Activated CD4-positive, alpha-beta T cell treated with anti-CD3 and anti-CD28 coated beads, Interleukin-2, amount 50 U/mL, for 1 hour (primary cell): Measurements from ENCODE around the gene CKAP2L.

Experiments
- DNase-seq: peaks from one replicate; pipeline ENCODE4 v3.0.0-alpha.2; 2020

Gene CKAP2L

DNA sequence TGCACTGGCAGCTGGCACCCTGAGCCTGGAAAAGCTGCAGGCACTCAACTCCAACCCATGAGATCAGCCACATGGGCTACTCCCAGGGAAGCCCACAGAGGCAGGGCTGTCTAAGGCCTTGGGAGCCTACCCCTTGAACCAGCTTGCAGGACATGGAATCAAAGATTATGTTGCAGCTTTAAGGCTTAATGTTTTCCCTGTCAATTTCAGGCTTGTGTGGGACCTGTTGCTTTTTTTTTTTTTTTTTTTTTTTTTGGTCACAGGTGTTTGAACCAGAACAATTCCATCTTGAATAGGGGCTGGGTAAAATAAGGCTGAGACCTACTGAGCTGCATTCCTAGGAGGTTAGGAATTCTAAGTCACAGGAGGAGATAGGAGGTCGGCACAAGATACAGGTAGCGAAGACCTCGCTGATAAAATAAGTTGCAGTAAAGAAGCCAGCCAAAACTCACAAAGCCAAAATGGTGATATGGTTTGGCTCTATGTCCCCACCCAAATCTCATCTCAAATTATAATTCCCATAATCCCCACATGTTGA is 27.4 kb upstream of the CKAP2L start:
- DNase-seq = no peak

DNA sequence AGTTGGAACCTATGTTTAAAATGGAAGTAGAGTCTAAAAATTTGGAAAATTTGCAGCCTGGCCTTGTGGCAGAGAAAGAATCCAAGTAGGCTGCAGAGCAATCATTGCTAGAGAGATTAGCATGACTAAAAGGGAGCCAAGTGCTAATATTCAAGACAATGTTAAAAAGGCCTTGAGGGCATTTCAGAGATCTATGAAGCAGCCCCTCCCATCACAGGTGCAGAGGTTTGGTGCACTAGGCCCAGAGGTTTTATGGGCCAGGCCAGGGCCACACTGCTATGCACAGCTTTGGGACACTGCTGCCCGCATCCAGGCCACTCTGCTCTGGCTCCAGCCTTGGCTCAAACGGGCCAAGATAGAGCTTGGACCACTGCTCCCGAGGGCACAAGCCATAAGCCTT is 26.6 kb upstream of the CKAP2L start:
- DNase-seq = no peak

DNA sequence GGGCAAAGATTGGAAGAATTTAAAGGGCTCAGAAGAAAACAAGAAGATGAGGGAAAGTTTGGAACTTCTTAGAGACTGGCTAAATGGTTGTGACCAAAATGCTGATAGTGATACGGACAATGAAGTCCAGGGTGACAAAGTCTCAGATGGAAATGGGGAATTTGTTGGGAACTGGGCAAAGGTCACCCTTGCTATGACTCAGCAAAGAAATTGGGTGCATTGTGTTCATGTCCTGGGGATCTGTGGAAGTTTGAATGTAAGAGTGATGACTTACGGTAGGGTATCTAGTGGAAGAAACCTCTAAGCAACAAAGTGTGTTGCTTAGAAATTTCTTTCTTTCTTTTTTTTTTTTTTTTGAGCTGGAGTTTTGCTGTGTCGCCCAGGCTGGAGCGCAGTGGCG is 25.9 kb upstream of the CKAP2L start:
- no peak for DNase-seq

DNA sequence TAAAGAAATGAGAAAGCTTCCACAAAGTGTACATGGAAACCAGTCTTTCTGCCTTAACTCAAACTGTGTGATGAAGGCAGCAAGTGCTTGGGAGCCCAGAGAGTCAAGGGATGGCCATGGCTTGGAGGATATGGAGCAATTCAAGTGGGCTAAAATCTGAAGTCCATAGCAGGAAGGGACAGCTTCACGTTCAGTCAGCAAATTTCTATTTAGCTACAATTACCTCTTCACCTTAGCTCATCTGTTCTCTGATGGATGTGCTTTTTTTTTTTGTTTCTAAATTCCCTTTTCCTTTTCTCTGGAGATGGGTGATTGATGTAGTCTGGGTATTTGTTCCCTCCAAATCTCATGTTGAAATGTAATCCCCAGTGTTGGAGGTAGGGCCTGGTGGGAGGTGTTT is 24.8 kb upstream of the CKAP2L start:
- no peak for DNase-seq

DNA sequence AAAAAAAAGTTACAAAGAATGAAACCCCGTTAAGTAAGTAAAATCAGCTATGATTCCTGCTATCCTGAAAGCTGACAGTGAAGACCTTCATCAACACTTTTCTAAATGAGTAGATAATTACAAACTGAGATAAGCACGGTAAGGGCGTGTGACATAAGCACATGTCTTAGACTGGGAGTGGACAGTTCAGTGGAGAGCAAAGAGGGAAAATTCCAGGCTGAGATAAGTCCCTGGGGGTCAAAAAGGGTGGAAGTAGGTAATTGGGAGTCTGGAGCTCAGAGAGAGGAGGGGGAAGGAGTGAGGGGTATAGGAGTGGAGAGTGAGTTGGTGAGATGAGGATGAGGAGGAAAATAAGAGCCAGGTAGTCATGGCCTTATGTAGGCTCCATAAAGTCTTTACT is 24.2 kb upstream of the CKAP2L start:
- DNase-seq = no peak

DNA sequence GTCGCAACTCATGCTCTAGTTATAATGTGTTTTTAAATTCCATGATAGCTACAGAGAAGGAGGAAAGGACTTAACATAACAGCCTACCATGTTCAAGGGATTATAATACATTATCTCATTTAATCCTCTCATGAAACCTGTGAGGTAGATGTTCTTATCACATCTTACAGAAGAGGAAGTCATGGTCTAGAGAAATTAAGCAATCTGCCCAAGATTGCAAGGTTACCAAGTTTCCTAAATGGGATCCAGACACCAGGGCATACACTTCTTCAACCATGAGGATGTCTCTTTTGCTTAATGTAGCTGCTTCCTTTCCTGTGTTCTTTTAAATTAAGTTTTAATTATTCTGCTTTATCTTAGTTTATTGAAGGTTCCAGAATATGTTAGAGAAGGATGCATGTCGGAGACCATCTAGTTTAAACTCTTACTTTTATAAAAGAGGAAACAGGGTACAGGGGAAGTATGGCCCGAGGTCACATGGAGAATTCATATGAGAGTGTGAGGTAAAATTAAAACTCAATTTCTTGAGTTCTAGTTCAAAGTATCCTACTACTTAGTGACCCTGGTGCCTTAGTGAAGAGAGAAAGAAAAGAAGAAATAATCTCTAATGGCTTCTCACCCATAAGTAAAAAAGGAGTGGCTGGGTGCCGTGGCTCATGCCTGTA is 23.5 kb upstream of the CKAP2L start:
- no peak for DNase-seq

DNA sequence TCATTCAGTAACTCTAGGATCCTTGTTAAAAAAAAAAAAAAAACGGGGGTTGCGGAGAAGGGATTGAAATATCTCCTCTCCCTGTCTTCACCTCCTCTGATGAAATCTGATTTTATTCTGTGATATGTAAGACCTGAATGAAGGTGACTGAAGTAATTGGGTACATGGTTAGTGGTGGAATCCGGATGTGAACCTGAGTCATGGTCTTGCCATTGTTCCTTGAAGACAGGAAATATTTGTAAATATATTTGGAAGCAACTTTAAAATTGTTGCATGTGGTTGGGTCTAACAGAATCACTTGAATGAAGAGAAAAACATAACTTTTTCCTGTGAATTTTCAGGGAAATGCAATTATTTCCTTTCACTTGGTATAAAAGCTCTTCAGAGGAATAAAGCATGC is 22.9 kb upstream of the CKAP2L start:
- no peak for DNase-seq

DNA sequence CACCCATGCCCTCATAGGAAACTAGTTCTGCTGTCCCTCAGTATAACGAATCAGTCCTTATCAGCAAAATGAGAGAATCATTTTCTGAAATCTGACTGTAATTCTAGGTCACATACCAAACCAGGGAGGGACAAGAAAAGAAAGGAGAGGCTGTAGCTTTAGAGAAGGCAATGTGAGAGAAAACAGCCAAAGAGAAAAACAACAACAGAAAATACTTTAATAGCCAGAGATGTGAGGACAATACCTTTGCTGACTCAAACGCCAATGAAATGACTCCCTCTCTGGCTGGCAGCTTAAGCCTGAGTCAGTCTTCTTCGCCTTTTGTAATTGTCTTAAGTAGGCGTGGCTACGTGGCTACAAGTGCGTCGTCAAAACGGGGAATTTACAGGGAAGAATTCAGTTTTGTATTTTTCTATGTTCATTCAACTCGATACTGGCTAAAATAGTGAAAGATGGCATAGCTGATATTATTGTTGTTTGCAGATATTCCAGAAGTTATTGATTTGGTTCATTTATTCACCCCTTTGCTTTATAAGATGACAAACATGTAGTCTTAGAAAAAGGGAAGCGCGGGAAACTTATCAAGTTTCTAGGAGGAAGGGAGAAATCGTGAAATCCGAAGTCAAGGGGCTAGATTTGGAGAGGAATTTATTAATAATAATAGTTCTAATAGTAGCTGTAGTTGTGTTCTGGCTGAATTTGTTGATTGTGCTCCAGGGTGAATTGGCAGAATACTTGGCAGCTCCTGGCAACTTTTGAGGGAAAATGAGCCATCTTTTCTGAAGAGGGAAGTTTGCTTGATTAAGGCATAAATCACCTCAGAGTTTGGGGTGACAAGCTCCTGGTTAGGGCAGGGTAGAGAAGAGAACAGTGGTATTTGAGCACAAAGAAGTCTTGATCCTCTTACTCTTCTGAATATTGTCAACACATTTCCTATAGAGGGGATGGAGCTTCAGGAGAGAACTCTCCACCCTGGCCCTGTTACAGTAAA is 20.1 kb upstream of the CKAP2L start, which contains the start of gene IL1A:
Gene IL1A (minus strand): TSS at position 295 of the 991 bp plus-strand sequence. CDS start 723 bp downstream, outside the sequence.
- no peak for DNase-seq

DNA sequence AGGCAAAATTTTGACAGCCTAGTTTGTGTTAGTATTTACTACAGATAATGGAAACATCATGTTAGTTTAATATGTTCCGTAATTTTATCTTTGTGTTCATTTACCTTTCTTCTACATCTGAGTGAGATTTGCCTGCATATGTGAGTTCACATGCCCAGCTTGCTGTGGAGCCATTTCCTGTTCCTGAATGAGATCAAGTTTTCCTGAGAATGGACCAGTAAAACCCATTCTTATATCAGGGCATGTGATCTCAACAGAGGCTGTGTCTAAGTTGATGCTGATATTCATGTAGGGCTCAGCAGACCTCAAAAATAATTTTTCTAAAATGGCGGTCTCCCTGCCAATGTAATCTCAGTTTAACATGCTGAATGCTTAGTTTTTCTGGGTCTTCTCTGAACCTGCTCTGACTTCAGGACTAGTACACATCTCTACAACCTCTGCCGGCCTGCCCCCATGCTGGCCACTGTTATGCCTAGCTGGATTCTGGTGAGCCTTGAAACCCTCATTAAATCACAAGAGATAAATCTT is 18.8 kb upstream of the CKAP2L start:
- no peak for DNase-seq

DNA sequence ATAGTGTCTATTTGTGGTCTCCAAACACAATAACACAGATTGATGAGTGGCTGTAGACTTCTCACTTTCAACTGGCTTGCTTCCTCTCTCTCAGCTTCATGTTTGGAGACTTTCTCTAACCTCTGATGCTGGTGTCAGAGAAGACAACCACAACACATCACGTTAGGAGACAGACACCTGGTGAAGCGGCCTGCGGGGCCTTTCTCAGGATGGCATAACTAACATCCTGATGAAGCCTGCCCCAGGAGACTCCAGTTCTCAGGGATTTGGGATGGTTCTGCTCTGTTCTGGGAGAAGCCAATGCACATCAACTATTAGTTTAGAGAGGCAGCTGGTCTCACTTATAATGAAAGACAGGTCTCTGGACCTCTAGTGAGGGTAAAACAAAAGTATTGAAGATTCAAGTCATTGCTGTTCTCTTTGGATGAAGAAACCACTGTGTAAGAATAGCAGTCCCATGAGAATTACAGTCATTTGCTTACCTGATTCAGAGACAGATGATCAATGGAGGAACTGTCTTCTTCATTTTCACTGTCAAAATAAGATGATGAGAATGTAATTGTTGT is 17.9 kb upstream of the CKAP2L start:
- DNase-seq = no peak

DNA sequence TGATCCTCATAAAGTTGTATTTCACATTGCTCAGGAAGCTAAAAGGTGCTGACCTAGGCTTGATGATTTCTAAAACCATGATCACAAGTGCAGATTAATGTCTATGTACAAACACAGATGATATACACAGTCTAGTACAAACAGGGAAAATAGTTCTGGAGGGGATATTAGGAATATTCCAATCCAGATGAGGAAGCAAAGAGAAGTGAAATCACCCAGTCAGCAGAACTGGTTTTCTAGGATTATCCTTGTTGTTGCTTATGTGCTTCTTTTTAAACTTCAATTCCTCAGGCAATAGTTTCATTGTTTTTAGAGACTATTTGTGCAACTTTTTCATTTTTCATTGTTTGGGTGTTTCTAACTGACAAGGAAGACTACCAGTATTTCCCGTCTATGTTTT is 15.2 kb upstream of the CKAP2L start:
- DNase-seq = no peak

DNA sequence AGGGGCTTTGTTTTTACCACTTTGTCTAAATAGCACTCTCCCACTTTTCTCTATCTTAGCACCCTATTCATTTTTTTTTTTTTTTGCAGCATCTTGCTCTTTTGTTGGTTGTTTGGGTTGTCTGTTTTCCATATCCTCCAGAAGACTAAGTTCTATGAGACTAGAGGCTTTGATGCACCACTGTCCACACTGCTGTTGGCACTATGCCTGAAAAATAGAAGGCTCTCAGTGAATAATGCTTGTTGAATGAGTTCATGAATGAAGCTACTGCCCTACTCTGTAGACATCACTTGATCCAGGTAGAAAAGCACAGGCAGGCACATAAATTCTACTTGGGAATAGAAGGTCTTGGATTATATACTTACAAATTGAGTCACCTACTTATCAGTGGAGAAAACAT is 12.6 kb upstream of the CKAP2L start:
- DNase-seq = no peak

DNA sequence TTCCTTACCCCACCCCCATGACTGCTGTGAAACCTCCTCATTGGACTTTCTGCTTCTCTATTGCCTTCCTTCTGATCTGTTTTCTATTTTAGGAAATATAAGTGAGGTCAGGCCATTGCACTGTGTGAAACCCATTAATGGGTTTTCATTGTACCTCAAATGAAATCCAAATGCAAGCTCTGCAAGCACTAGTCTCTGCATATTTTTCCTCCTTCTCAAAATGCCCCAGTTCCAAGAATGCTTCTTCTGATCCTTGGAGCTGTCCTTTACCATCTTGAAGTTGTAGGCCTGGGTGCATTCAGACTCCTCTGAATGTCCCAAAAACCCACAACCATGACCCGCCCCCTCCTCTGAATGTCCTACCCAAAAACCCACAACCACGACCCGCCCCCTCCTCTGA is 11.7 kb upstream of the CKAP2L start:
- DNase-seq = no peak

DNA sequence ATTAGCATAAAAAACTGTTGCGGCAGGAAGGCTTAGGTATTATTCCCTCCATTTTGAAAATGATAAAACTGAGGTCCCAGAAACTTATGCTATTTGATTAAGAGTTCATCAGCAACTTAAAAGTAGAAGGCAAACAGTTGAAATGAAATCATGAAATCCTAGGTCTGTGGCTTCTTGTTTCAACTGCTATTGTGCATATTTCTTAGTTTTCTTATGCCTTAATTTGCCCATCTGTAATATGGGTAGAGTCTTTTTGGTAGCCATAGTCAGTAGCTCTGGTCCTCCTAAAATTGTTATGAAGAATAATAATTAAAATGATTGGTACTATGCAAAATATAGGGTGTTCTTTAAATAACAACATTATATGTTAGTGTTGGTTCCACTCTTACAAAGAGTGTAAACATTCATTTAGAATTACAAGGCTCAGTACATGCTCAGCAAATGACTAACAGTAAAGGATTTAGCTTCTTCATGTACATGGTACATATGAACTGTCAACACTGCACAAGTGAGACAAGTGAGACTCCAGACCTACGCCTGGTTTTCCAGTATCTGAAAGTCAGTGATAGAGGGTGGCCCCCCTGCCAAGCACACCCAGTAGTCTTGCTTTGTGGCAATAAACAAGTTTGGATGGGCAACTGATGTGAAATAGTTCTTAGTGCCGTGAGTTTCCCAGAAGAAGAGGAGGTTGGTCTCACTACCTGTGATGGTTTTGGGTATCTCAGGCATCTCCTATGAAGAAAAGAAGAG is 10.3 kb upstream of the CKAP2L start:
- DNase-seq = no peak

DNA sequence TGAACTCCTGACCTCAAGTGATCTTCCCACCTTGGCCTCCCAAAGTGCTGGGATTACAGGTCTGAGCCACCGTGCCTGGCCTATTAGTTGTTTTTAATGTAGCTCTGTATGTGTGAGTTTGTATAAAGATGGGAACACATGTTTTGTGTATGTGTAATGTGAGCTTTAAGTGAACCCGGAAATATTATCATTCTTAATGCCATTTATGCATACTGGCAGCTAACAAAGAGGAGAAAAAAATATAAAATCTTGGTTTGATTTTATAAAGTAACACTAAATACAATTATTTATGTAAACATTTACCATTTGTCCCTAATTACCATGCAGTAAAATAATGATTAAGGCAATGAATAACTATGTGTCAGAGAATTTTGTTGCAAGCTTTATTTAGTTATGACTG is 9.1 kb upstream of the CKAP2L start:
- DNase-seq = no peak

DNA sequence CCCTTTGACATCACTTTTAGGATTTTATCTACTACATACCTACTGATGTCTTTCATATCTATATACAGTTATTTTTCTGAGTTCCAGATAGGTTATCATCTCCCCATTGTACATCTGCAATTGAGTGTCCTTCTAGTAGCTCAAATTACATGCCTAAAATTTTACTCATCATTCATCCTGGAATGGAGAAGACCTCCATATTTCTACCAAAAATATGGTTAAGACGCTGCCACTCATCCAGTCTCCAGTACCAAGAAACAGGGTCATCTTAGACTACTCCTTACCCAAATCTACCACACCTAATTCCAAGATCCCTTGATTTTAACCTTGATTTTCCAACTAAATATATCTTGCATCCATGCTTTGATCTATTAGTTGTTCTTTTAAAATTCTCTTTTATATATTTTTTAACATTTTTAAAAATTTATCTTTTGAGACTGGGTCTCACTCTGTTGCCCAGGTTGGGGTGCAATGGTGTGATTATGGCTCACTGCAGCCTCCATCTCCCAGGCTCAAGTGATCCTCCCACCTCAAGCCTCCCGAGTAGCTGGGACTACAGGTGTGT is 8.6 kb upstream of the CKAP2L start:
- DNase-seq = no peak

DNA sequence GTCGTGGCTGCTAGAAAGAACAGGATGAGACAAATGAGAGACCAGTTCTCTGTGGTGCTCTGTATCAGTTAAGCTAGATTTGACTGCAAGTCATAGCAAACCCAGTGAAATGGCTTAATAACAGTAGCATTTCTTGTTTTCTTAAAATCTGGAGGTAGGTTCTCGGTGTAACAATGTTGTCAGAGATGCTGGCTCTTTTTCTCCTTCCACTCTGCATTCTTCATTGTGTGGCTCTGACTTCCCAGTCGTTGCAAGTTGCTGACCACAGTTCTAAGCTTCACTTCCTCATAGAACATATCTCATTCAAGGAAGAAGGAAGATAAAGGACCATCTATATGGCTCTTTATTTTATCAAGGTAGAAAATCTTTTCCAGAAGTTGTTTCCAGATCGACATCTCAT is 7.9 kb upstream of the CKAP2L start:
- DNase-seq = no peak

DNA sequence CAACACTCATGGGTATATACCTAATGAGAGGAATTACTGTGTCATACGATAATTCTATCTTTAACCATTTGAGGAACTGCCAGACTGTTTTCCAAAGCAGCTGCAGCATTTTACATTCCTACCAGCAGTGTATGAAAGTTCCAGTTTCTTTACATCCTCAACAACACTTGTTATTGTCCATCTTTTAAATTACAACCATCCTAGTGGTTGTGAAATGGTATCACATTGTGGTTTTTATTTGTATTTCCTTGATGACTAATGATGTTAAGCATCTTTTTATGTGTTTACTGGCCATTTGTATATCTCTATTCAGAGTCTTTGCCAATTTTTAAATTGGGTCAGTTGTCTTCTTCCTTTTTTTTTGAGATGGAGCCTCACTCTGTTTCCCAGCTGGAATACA is 4.0 kb upstream of the CKAP2L start:
- no peak for DNase-seq

DNA sequence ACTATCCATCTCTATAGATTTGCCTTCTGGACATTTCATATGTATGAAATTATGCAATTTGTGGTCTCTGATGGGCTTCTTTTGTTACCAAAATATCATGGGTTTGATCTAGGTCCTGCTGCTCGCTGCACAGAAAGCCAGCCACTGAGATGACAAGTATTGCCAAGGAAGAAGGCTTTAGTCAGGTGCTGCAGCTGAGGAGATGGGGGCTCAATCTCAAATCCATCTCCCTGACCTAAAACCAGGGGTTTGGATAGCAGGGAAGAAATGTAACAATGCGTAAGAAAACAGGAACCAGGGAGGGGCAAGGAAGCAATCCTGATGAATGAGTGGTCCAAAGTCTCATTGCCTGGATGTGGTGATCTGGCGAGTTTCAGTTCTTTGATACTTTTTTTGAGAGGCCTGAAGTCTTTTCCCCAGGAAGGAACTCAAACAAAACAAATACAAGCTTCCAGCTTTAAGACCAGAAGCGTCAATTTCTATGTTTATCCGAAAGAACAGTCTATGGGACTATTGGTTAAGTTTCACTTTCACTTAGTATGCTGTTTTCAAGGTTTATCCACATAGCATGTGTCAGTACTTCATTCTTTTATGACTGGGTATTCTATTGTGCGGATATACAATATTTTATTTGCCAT is 3.4 kb upstream of the CKAP2L start:
- no peak for DNase-seq

DNA sequence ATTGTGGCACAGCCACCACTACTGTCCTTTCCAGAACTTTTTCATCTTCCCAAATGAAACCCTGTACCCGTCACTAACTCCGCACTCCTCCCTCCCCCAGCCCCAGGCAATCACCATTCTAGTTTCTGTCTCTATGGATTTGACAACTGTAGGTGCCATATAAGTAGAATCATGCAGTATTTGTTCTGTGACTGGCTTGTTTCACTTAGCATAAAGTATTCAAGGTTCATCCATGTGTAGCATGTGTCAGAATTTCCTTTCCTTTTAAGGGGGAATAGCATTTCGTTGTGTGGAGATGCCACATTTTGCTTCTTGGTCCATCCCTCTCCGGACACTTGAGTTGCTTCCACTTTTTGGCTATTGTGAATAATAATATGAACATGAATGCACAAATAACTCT is 842 bp upstream of the CKAP2L start:
- no peak for DNase-seq

DNA sequence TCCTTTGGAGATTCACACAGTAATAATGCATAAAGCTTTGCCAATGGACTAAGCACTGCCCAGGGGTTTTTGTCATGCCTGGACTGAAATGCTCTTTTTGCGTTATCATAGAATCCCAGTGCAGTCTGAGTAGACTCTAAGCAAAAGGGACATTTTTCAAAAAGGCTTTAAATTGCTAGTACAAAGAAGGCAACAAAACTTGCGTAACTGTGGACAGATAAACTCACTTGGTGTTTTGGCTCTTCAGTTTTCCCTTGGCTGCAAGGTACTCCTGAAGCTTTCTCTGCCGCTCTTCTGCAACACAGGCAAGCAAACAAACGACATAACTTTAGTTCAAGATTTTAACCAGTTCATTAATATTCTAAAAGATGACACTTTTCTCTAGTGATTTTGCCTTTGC is 2.1 kb downstream of the CKAP2L start:
- no peak for DNase-seq

DNA sequence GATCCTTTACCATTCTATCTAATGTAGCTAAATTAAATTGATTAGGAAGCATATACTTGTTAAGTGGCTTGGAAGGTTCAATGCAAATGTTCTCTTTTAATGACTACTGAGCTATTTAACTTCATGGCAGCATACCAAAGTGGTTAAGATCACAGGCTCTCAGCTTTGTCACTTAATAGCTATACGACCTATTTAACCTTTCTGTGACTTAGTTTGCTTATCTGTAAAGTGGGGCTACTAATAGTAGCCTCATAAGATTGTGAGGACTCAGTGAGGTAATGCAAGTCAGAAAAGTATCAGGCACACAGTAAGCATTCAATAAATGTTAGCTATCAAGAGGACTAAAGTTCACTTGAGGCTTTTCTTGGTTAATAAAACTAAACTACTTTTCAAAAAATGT is 4.3 kb downstream of the CKAP2L start:
- DNase-seq = no peak
